Transverse colon (tissue), 4 donors: ENCODE results near the gene CDSN. TPM values are rescaled to one million over a fixed set of nuclear protein-coding genes. Genes with fewer than 3 reads are reported as not detected.
A peak's percentile ranks its signal among the peaks of the same experiment; 100 is the strongest.

Source experiments
- DNase-seq: peaks from one replicate; pipeline ENCODE4 v3.0.0-alpha.2; 2019
- H3K27ac ChIP-seq, 4 donors: fragments of 200-600 bp; sonication (generic); 2 replicates each; pipeline ENCODE4 v1.5.1; 2016 to 2018; ENCODE audit warnings: inconsistent platforms in 4 of 4
- H3K27me3 ChIP-seq: fragments of 200-600 bp; sonication (generic); 2 replicates; pipeline ENCODE4 v1.5.1; 2017; ENCODE audit warnings: inconsistent platforms
- H3K36me3 ChIP-seq, 4 donors: fragments of 200-600 bp; sonication (generic); 2 replicates each; pipeline ENCODE4 v1.5.1; 2017 to 2019; ENCODE audit warnings: inconsistent platforms in 4 of 4
- H3K4me1 ChIP-seq, 4 donors: fragments of 200-600 bp; sonication (generic); 2 replicates each; pipeline ENCODE4 v1.5.1; 2017 to 2020; ENCODE audit warnings: inconsistent platforms in 4 of 4
- H3K4me3 ChIP-seq, 4 donors: fragments of 200-600 bp; sonication (generic); 1 replicate in 1 of 4; 2 replicates in 3 of 4; pipeline versions ENCODE4 v1.5.1 to v1.6.1; 2017 to 2019; ENCODE audit warnings: inconsistent platforms in 4 of 4
- H3K9me3 ChIP-seq, 2 donors: fragments of 200-600 bp; sonication (generic); 2 replicates each; pipeline ENCODE4 v1.5.1; 2017 to 2019; ENCODE audit warnings: inconsistent platforms in 2 of 2
- CTCF ChIP-seq, 5 experiments: fragments of 200-600 bp in 3 of 5; fragments of 450-650 bp in 2 of 5; sonication (generic) in 3 of 5; IDR thresholded peaks; 1 replicate in 2 of 5; 2 replicates in 3 of 5; pipeline ENCODE4 v1.5.1; 2016 to 2017; ENCODE audit warnings: antibody characterized with exemption in 5 of 5, inconsistent platforms in 3 of 5, mild to moderate bottlenecking in 2 of 5, moderate library complexity in 1 of 5
- EP300 ChIP-seq: sonication (generic); formaldehyde crosslinking; IDR thresholded peaks from one replicate; pipeline ENCODE4 v1.6.1; 2017; ENCODE audit warnings: antibody characterized with exemption, low read depth
- POLR2A ChIP-seq: fragments of 450-650 bp; IDR thresholded peaks from one replicate; pipeline ENCODE4 v1.6.1; 2016; ENCODE audit warnings: antibody characterized with exemption, mild to moderate bottlenecking, moderate library complexity
- POLR2AphosphoS5 ChIP-seq, 3 donors: sonication (generic); formaldehyde crosslinking; IDR thresholded peaks; one replicate each; pipeline ENCODE4 v1.6.1; 2016; ENCODE audit warnings: antibody characterized with exemption in 3 of 3
- WGBS, 2 donors: methylation state at CpG; one replicate each; pipeline ENCODE4 v1.1.5; 2018; ENCODE audit warnings: low coverage in 1 of 2; 5-methylcytosine and 5-hydroxymethylcytosine counted together
- in situ Hi-C, 4 donors: fragments of 200-750 bp; cut with MboI; loops; one replicate each; pipeline versions ENCODE4 v1.15.0 to v1.15.1; 2017; ENCODE audit warnings: low sequenced_read_pairs in 3 of 4, low pct_ligation_motif_present in 1 of 4, low pct_unique_long_range_greater_than_20kb in 1 of 4
- intact Hi-C: fragments of 100-400 bp; cut with DNase I; formaldehyde crosslinking; loops from one replicate; pipeline ENCODE4 v1.15.1; 2023; ENCODE audit warnings: low total_unique reads
- total RNA-seq, 4 donors: library from RNA; depleted of rRNA; stranded (reverse); fragments of >200 nt; gene quantifications; one replicate each; pipeline ENCODE4 v1.1.0, GENCODE V29; 2016

Gene CDSN
- total RNA-seq, 4 donors from 2014 or later = not detected

GRCh38 chr6:31116661-31117385 is 3.4 kb downstream of the CDSN start:
- H3K9me3 ChIP-seq = no peaks in the 10 kb centered on the region
- H3K27me3 ChIP-seq = no peaks in the 10 kb centered on the region
- no peaks in the 10 kb centered on the region for H3K36me3 ChIP-seq
- 75 to 83% methylated on average over 9 to 17 of the region's 19 CpGs for WGBS, 2 donors
- peak overlapping the region in 1 of 4 donors; percentile 17 for H3K4me3 ChIP-seq
- in situ Hi-C loops (no loop called here), intact Hi-C loops (no loop called here)
- H3K4me1 ChIP-seq = peaks cover 12 to 21% (median 17%) of the 10 kb centered on the region in 4 donors
- TF ChIP-seq EP300 (no peak), POLR2AphosphoS5 (IDR thresholded peaks at IDR 0.05) (peak in 1 of 3 donors; percentile 13)
- no peak for DNase-seq
- peak overlapping the region in 3 of 4 donors; percentile 0 to 45 (median 3) for H3K27ac ChIP-seq

GRCh38 chr6:31115941-31116560 is 4.2 kb downstream of the CDSN start:
- intact Hi-C loops (no loop called here), in situ Hi-C loops (no loop called here)
- no peak for DNase-seq
- Histone ChIP-seq H3K4me1 (peaks cover 12 to 21% (median 17%) of the 10 kb centered on the region in 4 donors), H3K27ac (peak overlapping the region in 1 of 4 donors; percentile 79), H3K27me3 (no peaks in the 10 kb centered on the region), H3K36me3 (no peaks in the 10 kb centered on the region), H3K4me3 (no peak overlapping the region), H3K9me3 (no peaks in the 10 kb centered on the region)
- no peak for TF ChIP-seq POLR2A
- no peak for TF ChIP-seq CTCF (IDR thresholded peaks at IDR 0.05)
- TF ChIP-seq EP300 = no peak
- no peak for TF ChIP-seq POLR2AphosphoS5 (IDR thresholded peaks at IDR 0.05)
- 93% methylated on average over 12 of the region's 12 CpGs; no CpG with 5 or more reads in 1 of the 2 donors for WGBS, 2 donors

GRCh38 chr6:31114970-31115849 is 5.0 kb downstream of the CDSN start:
- in situ Hi-C loops = no loop called here

GRCh38 chr6:31114541-31114878 is 5.7 kb downstream of the CDSN start, which contains the start of gene PSORS1C1:
Gene PSORS1C1 (plus strand): TSS chr6:31114800. CDS start chr6:31129633, 14,833 bp downstream.
- 5% methylated on average over 3 of the region's 3 CpGs; no CpG with 5 or more reads in 1 of the 2 donors for WGBS, 2 donors
- H3K4me3 ChIP-seq = peak within 1 kb of the TSS in 2 of 4 donors; percentile 12 to 43
- intact Hi-C loops (no loop called here), in situ Hi-C loops (no loop called here)
- no peaks in the 10 kb centered on the region for H3K27me3 ChIP-seq
- H3K27ac ChIP-seq = peak within 1 kb of the TSS; percentile 60 to 79 (median 76)
- no peaks in the 10 kb centered on the region for H3K36me3 ChIP-seq
- peaks cover 12 to 21% (median 17%) of the 10 kb centered on the region in 4 donors for H3K4me1 ChIP-seq
- DNase-seq = peak; percentile 88
- no peak for TF ChIP-seq CTCF (IDR thresholded peaks at IDR 0.05)
- peak; percentile 43 for TF ChIP-seq POLR2A
- TF ChIP-seq POLR2AphosphoS5 (IDR thresholded peaks at IDR 0.05) = peak in 2 of 3 donors; percentile 54 to 74
- no peaks in the 10 kb centered on the region for H3K9me3 ChIP-seq

More at GRCh38 chr6:31114970-31115849, 5.0 kb downstream of the CDSN start:
- no peak for TF ChIP-seq POLR2A
- peak in 2 of 5 experiments; percentile 21 to 31 for TF ChIP-seq CTCF (IDR thresholded peaks at IDR 0.05)
- no peak for TF ChIP-seq EP300
- 32 to 45% methylated on average over 6 to 9 of the region's 9 CpGs for WGBS, 2 donors
- peak overlapping the region; percentile 60 to 79 (median 76) for H3K27ac ChIP-seq
- no peak for DNase-seq
- intact Hi-C loops = no loop called here
- H3K27me3 ChIP-seq = no peaks in the 10 kb centered on the region
- peak overlapping the region in 2 of 4 donors; percentile 12 to 43 for H3K4me3 ChIP-seq
- H3K4me1 ChIP-seq = peaks cover 12 to 21% (median 17%) of the 10 kb centered on the region in 4 donors
- no peaks in the 10 kb centered on the region for H3K36me3 ChIP-seq
- H3K9me3 ChIP-seq = no peaks in the 10 kb centered on the region
